Ovary (tissue), 9 donors: Measurements from ENCODE around the gene GRIK4. TPM values are rescaled to one million over a fixed set of nuclear protein-coding genes. Genes with fewer than 3 reads are reported as not detected.
A peak's percentile ranks its signal among the peaks of the same experiment; 100 is the strongest.

Experiments used
- DNase-seq, 5 donors: peaks; one replicate each; pipeline ENCODE4 v3.0.0-alpha.2; 2019 to 2020
- H3K27ac ChIP-seq, 2 donors: fragments of 200-600 bp; one replicate each; pipeline versions ENCODE4 v1.5.1 to v1.8.0; 2019 to 2022
- H3K27me3 ChIP-seq: fragments of 200-600 bp; one replicate; pipeline ENCODE4 v1.8.0; 2022
- H3K36me3 ChIP-seq: fragments of 200-600 bp; sonication (generic); one replicate; pipeline ENCODE4 v1.5.1; 2019
- H3K4me1 ChIP-seq: one replicate; pipeline ENCODE4 v1.8.1; 2013; ENCODE audit warnings: mild to moderate bottlenecking, moderate library complexity; ENCODE audit not compliant: insufficient read depth
- H3K4me3 ChIP-seq: fragments of 200-600 bp; sonication (generic); one replicate; pipeline ENCODE4 v1.5.1; 2017
- H3K9me3 ChIP-seq, 2 donors: fragments of 200-600 bp in 1 of 2; sonication (generic) in 1 of 2; one replicate each; pipeline versions ENCODE4 v1.5.1 to v1.8.1; 2013 to 2019; ENCODE audit warnings: mild to moderate bottlenecking in 1 of 2, moderate library complexity in 1 of 2
- EP300 ChIP-seq: sonication (generic); formaldehyde crosslinking; IDR thresholded peaks from one replicate; pipeline ENCODE4 v1.6.1; 2017; ENCODE audit warnings: antibody characterized with exemption
- POLR2A ChIP-seq: fragments of 450-650 bp; IDR thresholded peaks from one replicate; pipeline ENCODE4 v1.6.1; 2017; ENCODE audit warnings: antibody characterized with exemption, mild to moderate bottlenecking, moderate library complexity
- WGBS, 3 donors: extraction: QIAGEN DNeasy Blood & Tissue Kit in 1 of 3; methylation state at CpG; one replicate each; pipeline versions ENCODE4 v1.1.5 to v1.1.7; 2013 to 2017; 5-methylcytosine and 5-hydroxymethylcytosine counted together
- intact Hi-C, 4 donors: fragments of 100-400 bp; cut with DNase I; formaldehyde crosslinking; loops; one replicate each; pipeline versions ENCODE4 v1.11.0 to v1.15.1; 2022 to 2023
- polyA plus RNA-seq, 2 donors: library from polyadenylated mRNA; stranded (reverse); fragments of 200-250 nt in 1 of 2; fragments of 350-450 nt in 1 of 2; fragmentation: Illumina TruSeq in 1 of 2; extraction: RNeasy Lipid Tissue Mini Kit (QIAGEN cat#74804) in 1 of 2; gene quantifications; one replicate each; pipeline ENCODE4 v1.2.3, GENCODE V29; 2013 to 2014
- total RNA-seq, 7 donors: library from RNA; depleted of rRNA in 2 of 7; stranded (reverse); fragments of >200 nt in 2 of 7; fragmentation: NEBNext Ultra II Directional in 3 of 7; extraction: Animal tissue kit (Norgen Biotek cat#: 25700) in 3 of 7; gene quantifications; one replicate each; pipeline versions ENCODE4 v1.1.0 to v1.2.4, GENCODE V29; 2016 to 2023
- TF ChIP-seq, protein P1 (sequence below), 3 donors: fragments of 450-650 bp in 2 of 3; fragments of 200-600 bp in 1 of 3; IDR thresholded peaks; one replicate each; pipeline versions ENCODE4 v1.5.1 to v1.8.0; 2016 to 2022; ENCODE audit warnings: antibody characterized with exemption in 3 of 3, mild to moderate bottlenecking in 1 of 3
- donor health status: DM: no; HTN: no; CAD: no; lungs with moderate emphysema.
- donor health status: DM: no; HTN: no; CAD: no.
- donor health status: Bipolar disorder and iron deficiency.
- donor health status: DM: yes; HTN: yes; CAD: no.
- donor health status: DM: no; HTN: no; CAD: no.
- donor health status: DM: yes; HTN: yes; CAD: no.

GRIK4 gene
- total and polyA plus RNA-seq, 9 donors: 1.3 to 13.4 (median 2.3) TPM

DNA sequence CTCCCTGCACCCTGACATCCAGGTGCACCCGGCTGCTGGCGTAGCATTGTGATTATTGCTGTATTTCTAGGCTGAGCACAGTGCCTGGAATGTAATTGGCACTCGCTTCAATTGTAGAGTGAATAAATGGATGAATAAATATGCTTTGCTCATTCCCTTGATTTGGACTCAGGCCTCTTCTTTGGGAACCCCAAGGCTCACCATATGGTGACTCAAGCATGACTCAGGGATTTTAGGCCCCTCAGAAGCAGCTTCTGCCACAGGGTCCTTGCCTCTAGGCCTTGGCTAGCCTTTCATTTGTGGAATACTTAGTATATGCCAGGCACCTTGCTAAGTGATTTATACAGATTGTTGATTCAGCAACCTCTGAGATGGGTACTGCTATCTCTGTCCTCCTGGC lies 78.9 kb downstream of the GRIK4 start:
- no peak for TF ChIP-seq POLR2A
- TF ChIP-seq, protein P1, sequence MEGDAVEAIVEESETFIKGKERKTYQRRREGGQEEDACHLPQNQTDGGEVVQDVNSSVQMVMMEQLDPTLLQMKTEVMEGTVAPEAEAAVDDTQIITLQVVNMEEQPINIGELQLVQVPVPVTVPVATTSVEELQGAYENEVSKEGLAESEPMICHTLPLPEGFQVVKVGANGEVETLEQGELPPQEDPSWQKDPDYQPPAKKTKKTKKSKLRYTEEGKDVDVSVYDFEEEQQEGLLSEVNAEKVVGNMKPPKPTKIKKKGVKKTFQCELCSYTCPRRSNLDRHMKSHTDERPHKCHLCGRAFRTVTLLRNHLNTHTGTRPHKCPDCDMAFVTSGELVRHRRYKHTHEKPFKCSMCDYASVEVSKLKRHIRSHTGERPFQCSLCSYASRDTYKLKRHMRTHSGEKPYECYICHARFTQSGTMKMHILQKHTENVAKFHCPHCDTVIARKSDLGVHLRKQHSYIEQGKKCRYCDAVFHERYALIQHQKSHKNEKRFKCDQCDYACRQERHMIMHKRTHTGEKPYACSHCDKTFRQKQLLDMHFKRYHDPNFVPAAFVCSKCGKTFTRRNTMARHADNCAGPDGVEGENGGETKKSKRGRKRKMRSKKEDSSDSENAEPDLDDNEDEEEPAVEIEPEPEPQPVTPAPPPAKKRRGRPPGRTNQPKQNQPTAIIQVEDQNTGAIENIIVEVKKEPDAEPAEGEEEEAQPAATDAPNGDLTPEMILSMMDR (IDR thresholded peaks at IDR 0.05): no peak
- intact Hi-C loops: no loop called here
- no peak overlapping the region for H3K27ac ChIP-seq
- 74 to 96% (median 78%) methylated on average over 3 of the region's 3 CpGs for WGBS, 3 donors
- no peak overlapping the region for H3K4me3 ChIP-seq
- H3K36me3 ChIP-seq: no peaks in the 10 kb centered on the region
- H3K4me1 ChIP-seq: peaks cover 11% of the 10 kb centered on the region
- no peaks in the 10 kb centered on the region for H3K27me3 ChIP-seq
- DNase-seq: peak in 2 of 5 donors; percentile 3 to 7
- H3K9me3 ChIP-seq: no peaks in the 10 kb centered on the region

DNA sequence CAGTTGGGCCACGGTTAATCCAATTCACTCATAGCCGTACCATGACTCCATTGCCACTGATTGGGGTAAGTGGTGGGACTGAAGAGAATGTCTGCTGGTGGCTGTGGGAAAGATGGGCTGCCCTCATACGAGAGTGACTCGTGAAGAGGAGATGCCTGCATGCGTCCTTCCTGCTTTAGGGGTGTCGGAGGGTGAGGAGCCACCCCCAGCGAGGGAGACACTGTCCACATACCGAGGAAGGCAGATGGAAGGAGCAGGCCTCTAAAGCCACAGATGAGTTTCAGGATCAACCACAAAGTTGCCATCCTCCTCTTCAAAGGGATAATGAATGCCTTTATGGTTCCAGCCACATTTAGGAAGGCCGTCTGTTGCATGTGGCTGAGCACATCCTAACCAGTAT lies 83.2 kb downstream of the GRIK4 start:
- no peak overlapping the region for H3K27ac ChIP-seq
- peaks cover 8% of the 10 kb centered on the region for H3K4me1 ChIP-seq
- TF ChIP-seq EP300 (no peak), POLR2A (no peak)
- TF ChIP-seq, protein P1 (IDR thresholded peaks at IDR 0.05): no peak
- no peaks in the 10 kb centered on the region for H3K27me3 ChIP-seq
- 94 to 96% (median 94%) methylated on average over 9 of the region's 9 CpGs for WGBS, 3 donors
- intact Hi-C loops: no loop called here
- H3K9me3 ChIP-seq: no peaks in the 10 kb centered on the region
- H3K4me3 ChIP-seq: no peak overlapping the region
- no peaks in the 10 kb centered on the region for H3K36me3 ChIP-seq
- peak in 2 of 5 donors; percentile 6 to 20 for DNase-seq

DNA sequence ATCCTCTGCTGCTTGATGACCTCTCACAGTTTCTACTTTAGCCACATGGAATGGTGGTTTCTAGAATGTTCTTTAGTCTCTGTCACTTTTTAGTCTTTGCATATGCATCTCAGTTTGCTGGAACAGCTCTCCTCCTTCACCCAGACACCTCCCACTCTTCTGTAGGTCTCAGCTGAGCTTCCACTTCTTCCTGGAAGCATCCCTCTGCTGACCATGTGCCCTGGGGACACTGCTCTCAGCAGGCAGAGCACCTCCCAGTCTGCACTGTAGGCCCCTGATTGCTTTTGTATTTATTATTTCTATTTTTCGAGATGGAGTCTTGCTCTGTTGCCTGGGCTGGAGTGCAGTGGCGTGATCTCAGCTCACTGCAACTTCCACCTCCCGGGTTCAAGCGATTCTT lies 84.0 kb downstream of the GRIK4 start:
- intact Hi-C loops: no loop called here
- H3K27me3 ChIP-seq: no peaks in the 10 kb centered on the region
- H3K4me1 ChIP-seq: peaks cover 4% of the 10 kb centered on the region
- peak in 2 of 5 donors; percentile 1 to 3 for DNase-seq
- H3K27ac ChIP-seq: no peak overlapping the region
- H3K36me3 ChIP-seq: no peaks in the 10 kb centered on the region
- H3K4me3 ChIP-seq: no peak overlapping the region
- WGBS, 3 donors: 86 to 93% (median 91%) methylated on average over 4 of the region's 4 CpGs
- no peak for TF ChIP-seq POLR2A
- TF ChIP-seq EP300: no peak
- TF ChIP-seq, protein P1 (IDR thresholded peaks at IDR 0.05): no peak
- no peaks in the 10 kb centered on the region for H3K9me3 ChIP-seq

DNA sequence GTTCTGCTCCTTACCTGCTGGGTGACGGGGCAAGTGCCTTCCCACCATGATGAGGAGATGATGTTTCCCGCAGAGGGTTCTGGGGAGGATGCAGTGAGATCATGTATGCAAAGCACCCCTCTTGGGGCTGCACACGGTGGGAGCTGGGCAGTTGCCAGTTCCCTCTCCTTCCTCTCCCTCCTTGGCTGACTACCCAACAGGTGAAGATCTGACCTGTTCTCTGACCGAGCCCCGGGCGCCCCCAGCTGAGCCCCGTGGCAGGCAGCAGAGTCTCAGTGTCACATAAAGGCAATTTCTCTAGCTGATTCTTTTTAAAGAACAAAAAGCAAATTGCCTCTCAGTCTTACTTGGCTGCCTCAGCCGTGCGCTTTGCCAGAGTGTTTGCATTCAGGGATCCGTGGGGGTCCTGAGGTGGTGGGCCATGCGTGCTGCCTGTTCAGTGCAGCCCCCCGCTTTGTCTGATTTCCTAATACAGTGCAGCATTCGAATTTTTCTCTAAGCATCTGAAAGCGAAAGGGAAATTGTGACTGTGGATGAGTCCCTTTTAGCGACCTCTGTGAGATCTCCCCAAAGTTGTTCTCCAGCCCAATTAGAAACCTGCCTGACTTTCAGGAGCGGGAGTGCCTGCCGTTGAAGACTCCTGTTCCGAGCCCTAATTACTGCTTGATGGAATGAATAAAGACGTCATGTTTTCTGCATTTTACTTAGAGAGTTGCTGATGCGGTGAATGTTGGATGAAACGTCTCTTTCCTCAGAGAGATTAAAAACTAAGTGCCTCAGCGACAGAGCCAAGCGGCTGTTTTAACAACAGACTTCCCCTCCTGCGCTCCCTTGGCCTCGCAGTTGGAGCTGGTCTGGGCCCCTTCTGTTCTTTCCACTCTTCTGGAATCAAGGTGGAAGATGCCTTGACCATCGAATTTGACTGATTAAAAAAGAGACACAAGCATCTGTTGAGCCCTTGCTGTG lies 86.0 kb downstream of the GRIK4 start:
- Histone ChIP-seq H3K4me1 (peaks cover 2% of the 10 kb centered on the region), H3K4me3 (no peak overlapping the region), H3K36me3 (no peaks in the 10 kb centered on the region), H3K27ac (no peak overlapping the region), H3K9me3 (no peaks in the 10 kb centered on the region), H3K27me3 (no peaks in the 10 kb centered on the region)
- DNase-seq: peak in 2 of 5 donors; percentile 9 to 32
- TF ChIP-seq EP300 (no peak), POLR2A (no peak)
- TF ChIP-seq, protein P1 (IDR thresholded peaks at IDR 0.05): no peak
- intact Hi-C loops: no loop called here
- WGBS, 3 donors: 23 to 39% (median 34%) methylated on average over 26 of the region's 26 CpGs
